Heart left ventricle (tissue), 13 donors: Measurements from ENCODE around the gene HNRNPUL2.

Experiments
- POLR2A ChIP-seq, 2 donors: fragments of 450-650 bp; IDR thresholded peaks; one replicate each; pipeline ENCODE4 v1.6.1; 2017; ENCODE audit warnings: antibody characterized with exemption in 2 of 2, mild to moderate bottlenecking in 2 of 2, moderate library complexity in 2 of 2
- TF ChIP-seq, protein P1 (sequence below), 12 donors: fragments of 200-600 bp; sonication (generic) in 4 of 12; IDR thresholded peaks; one replicate each; pipeline versions ENCODE4 v1.5.0 to v1.8.0; 2018 to 2022; ENCODE audit warnings: antibody characterized with exemption in 12 of 12, mild to moderate bottlenecking in 5 of 12
- donor health status: ischemic (EF 13 %, LVEDD 7.1; RV severe dilation, severe dysfunction).
- donor health status: DM: no; HTN: yes; CAD: no.
- donor health status: DM: no; HTN: no; CAD: no.
- donor health status: ischemic (EF 25% LVEDD 6.9; RV normal size, moderate dysfunction).
- donor health status: ischemic (EF 25% LVEDD 5.7; RV mildly dilated, moderate dysfunction).
- donor health status: ischemic (EF 35%, LVEDD 5.7; RV mildly dilated, moderate dysfunction).
- donor health status: nonischemic (EF 11% LVEDD 7.7; RV severe dilation, severe dysfunction).
- donor health status: DM: yes; HTN: yes; CAD: no.
- donor health status: PGD.
- donor health status: ischemic (EF 29% LVEDD 5.4; RV normal size, mild dysfunction).
- donor health status: nonischemic (EF 23%, LVEDD 6.1; RV moderate dilation, normal function).

- TF ChIP-seq, protein P1, sequence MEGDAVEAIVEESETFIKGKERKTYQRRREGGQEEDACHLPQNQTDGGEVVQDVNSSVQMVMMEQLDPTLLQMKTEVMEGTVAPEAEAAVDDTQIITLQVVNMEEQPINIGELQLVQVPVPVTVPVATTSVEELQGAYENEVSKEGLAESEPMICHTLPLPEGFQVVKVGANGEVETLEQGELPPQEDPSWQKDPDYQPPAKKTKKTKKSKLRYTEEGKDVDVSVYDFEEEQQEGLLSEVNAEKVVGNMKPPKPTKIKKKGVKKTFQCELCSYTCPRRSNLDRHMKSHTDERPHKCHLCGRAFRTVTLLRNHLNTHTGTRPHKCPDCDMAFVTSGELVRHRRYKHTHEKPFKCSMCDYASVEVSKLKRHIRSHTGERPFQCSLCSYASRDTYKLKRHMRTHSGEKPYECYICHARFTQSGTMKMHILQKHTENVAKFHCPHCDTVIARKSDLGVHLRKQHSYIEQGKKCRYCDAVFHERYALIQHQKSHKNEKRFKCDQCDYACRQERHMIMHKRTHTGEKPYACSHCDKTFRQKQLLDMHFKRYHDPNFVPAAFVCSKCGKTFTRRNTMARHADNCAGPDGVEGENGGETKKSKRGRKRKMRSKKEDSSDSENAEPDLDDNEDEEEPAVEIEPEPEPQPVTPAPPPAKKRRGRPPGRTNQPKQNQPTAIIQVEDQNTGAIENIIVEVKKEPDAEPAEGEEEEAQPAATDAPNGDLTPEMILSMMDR (IDR thresholded peaks at IDR 0.05) = no peak
- no peak for TF ChIP-seq POLR2A (IDR thresholded peaks at IDR 0.05)
Measured at GRCh38 chr11:62737196-62737595, 9.9 kb upstream of the HNRNPUL2 start.
